Brain microvascular endothelial cell (primary cell): ENCODE results near the gene TBX20.

Source experiments
- DNase-seq: peaks from one replicate; pipeline ENCODE4 v3.0.0-alpha.2; 2020
- H3K27ac ChIP-seq: fragments of 250-450 bp; sonication (Bioruptor Pico); 2 replicates; pipeline ENCODE4 v1.5.1; 2020; ENCODE audit warnings: mild to moderate bottlenecking, moderate library complexity
- H3K27me3 ChIP-seq: fragments of 250-450 bp; sonication (Bioruptor Pico); replicated peaks from 2 replicates; pipeline ENCODE4 v1.5.1; 2020; ENCODE audit warnings: mild to moderate bottlenecking
- H3K36me3 ChIP-seq: fragments of 250-450 bp; sonication (Bioruptor Pico); replicated peaks from 2 replicates; pipeline ENCODE4 v1.5.1; 2020; ENCODE audit warnings: mild to moderate bottlenecking
- H3K4me3 ChIP-seq: 2 replicates; pipeline ENCODE4 v1.5.1; 2011; ENCODE audit warnings: low read depth, mild to moderate bottlenecking, control low read depth, low read length, moderate library complexity
- CTCF ChIP-seq: IDR thresholded peaks from 2 replicates; pipeline ENCODE4 v1.5.1; 2011; ENCODE audit warnings: low read depth, mild to moderate bottlenecking, moderate library complexity, low read length, control low read depth, inconsistent platforms; ENCODE audit errors: missing control alignments
- in situ Hi-C: cut with HindIII; loops from 2 replicates; pipeline ENCODE4 v1.10.0; 2017; ENCODE audit warnings: low sequenced_read_pairs, low pct_ligation_motif_present

Gene TBX20

GRCh38 chr7:35252612-35253459 lies 1.1 kb downstream of the TBX20 start:
- Histone ChIP-seq H3K27me3 (peaks cover 97% of the 10 kb centered on the region), H3K27ac (no peak overlapping the region), H3K4me3 (no peak overlapping the region), H3K36me3 (no peaks in the 10 kb centered on the region)
- no peak for DNase-seq
- no peak for TF ChIP-seq CTCF
- in situ Hi-C loops, result no loop called here

GRCh38 chr7:35251606-35252310 lies 2.1 kb downstream of the TBX20 start:
- no peak overlapping the region for H3K27ac ChIP-seq
- no peak overlapping the region for H3K4me3 ChIP-seq
- in situ Hi-C loops, result no loop called here
- no peak for DNase-seq
- TF ChIP-seq CTCF, result no peak
- H3K36me3 ChIP-seq, result no peaks in the 10 kb centered on the region
- peaks cover 95% of the 10 kb centered on the region for H3K27me3 ChIP-seq

GRCh38 chr7:35250941-35251340 lies 3.0 kb downstream of the TBX20 start:
- Histone ChIP-seq H3K4me3 (no peak overlapping the region), H3K36me3 (no peaks in the 10 kb centered on the region), H3K27me3 (peaks cover 87% of the 10 kb centered on the region), H3K27ac (no peak overlapping the region)
- DNase-seq, result no peak
- TF ChIP-seq CTCF, result no peak
- in situ Hi-C loops, result no loop called here

- H3K4me3 ChIP-seq, result no peak overlapping the region
- TF ChIP-seq CTCF, result no peak
- peaks cover 82% of the 10 kb centered on the region for H3K27me3 ChIP-seq
- no peak for DNase-seq
- H3K36me3 ChIP-seq, result no peaks in the 10 kb centered on the region
- in situ Hi-C loops, result no loop called here
- no peak overlapping the region for H3K27ac ChIP-seq
Observed at GRCh38 chr7:35250452-35250851, 3.4 kb downstream of the TBX20 start.

GRCh38 chr7:35249537-35249907 lies 4.4 kb downstream of the TBX20 start:
- no peak for TF ChIP-seq CTCF
- Histone ChIP-seq H3K27ac (no peak overlapping the region), H3K36me3 (no peaks in the 10 kb centered on the region), H3K4me3 (no peak overlapping the region), H3K27me3 (peaks cover 76% of the 10 kb centered on the region)
- in situ Hi-C loops, result no loop called here
- no peak for DNase-seq
